ENCODE data around the gene TOP2A. TPM values are rescaled to one million over a fixed set of nuclear protein-coding genes. Genes with fewer than 3 reads are reported as not detected.

TOP2A gene
- total RNA-seq, 6 experiments from 2014 or later: 0.22 to 7.3 (median 3.0) TPM

GRCh38 chr17:40447148-40447644 is 29.5 kb upstream of the TOP2A start:
- DNase-seq: peak; percentile 81 to 93 (median 91)
- peaks cover 0 to 61% (median 21%) of the 10 kb centered on the region in 4 donors for H3K4me1 ChIP-seq
- peak overlapping the region; percentile 92 to 98 (median 96) for H3K27ac ChIP-seq
- WGBS (ENCODE audit: insufficient coverage, low coverage, low lambda C conversion rate, missing lambda C conversion rate): 18% methylated on average over 6 of the region's 8 CpGs
- peak overlapping the region; percentile 88 to 94 (median 89) for H3K4me3 ChIP-seq
- ATAC-seq: peak; percentile 36 to 62 (median 49)
- no peaks in the 10 kb centered on the region for H3K9me3 ChIP-seq
- no peaks in the 10 kb centered on the region for H3K27me3 ChIP-seq
- intact Hi-C loops (cut with DNase I): loop anchor here (5.0 to 10.0 kb wide), 2 partner anchors 88 to 100 kb away; no protein-coding TSS in a partner anchor
- peaks cover 0 to 7% (median 4%) of the 10 kb centered on the region in 4 donors for H3K36me3 ChIP-seq
- no peak for TF ChIP-seq CTCF (IDR thresholded peaks at IDR 0.05)
- peak; percentile 90 for TF ChIP-seq POLR2A (IDR thresholded peaks at IDR 0.05)

GRCh38 chr17:40445751-40446468 is 28.2 kb upstream of the TOP2A start:
- no peaks in the 10 kb centered on the region for H3K36me3 ChIP-seq
- TF ChIP-seq CTCF (IDR thresholded peaks at IDR 0.05) (peak in 2 of 4 donors; percentile 5 to 22), POLR2A (IDR thresholded peaks at IDR 0.05) (peak; percentile 41)
- H3K27me3 ChIP-seq: no peaks in the 10 kb centered on the region
- ATAC-seq (no peak), DNase-seq (no peak)
- H3K27ac ChIP-seq: peak overlapping the region; percentile 92 to 98 (median 96)
- H3K4me1 ChIP-seq: peaks cover 0 to 48% (median 15%) of the 10 kb centered on the region in 4 donors
- H3K9me3 ChIP-seq: no peaks in the 10 kb centered on the region
- H3K4me3 ChIP-seq: peak overlapping the region; percentile 88 to 94 (median 89)
- intact Hi-C loops (cut with DNase I): loop anchor here (5.0 to 10.0 kb wide), 2 partner anchors 89 to 101 kb away; no protein-coding TSS in a partner anchor
- 21% methylated on average over 11 of the region's 11 CpGs for WGBS (ENCODE audit: insufficient coverage, low coverage, low lambda C conversion rate, missing lambda C conversion rate)

GRCh38 chr17:40443988-40444899 is 26.5 kb upstream of the TOP2A start:
- no peak for TF ChIP-seq POLR2A (IDR thresholded peaks at IDR 0.05)
- peak in 2 of 4 donors; percentile 1 to 3 for TF ChIP-seq CTCF (IDR thresholded peaks at IDR 0.05)
- no peaks in the 10 kb centered on the region for H3K36me3 ChIP-seq
- no peak for ATAC-seq
- peaks cover 0 to 31% (median 4%) of the 10 kb centered on the region in 4 donors for H3K4me1 ChIP-seq
- peak overlapping the region; percentile 88 to 94 (median 89) for H3K4me3 ChIP-seq
- no peaks in the 10 kb centered on the region for H3K9me3 ChIP-seq
- 9% methylated on average over 7 of the region's 15 CpGs for WGBS (ENCODE audit: insufficient coverage, low coverage, low lambda C conversion rate, missing lambda C conversion rate)
- peak overlapping the region; percentile 92 to 98 (median 96) for H3K27ac ChIP-seq
- no peaks in the 10 kb centered on the region for H3K27me3 ChIP-seq
- intact Hi-C loops (cut with DNase I): loop anchor here in 1 of 2 donors (10.0 kb wide), 1 partner anchor 91 kb away; no protein-coding TSS in a partner anchor
- peak in 1 of 3 donors; percentile 65 for DNase-seq
